ENCODE measurements around the gene IFT43. TPM values are rescaled to one million over a fixed set of nuclear protein-coding genes. Genes with fewer than 3 reads are reported as not detected.

Gene IFT43
- total RNA-seq, 1 donor from 2014 or later = 15.8 TPM

DNA sequence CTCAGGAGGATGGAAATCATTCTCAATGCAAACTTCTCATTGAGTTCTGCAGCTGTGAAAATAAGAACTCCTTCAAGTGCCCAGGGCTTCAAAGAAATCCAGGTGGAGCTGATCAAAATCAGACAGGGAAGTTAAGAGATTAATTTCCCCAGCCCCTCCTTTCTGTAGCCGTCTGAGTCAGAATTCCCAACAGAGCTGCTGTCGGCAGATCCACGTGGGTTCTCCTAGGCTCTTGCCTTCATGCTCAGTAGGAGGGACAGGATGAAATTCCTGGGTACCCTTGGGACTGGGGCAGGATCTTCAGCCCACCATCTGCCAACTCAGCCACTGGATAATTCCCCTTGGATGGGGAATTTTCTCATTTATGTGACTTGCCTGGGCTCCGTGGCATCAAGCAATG lies 17.1 kb upstream of the IFT43 start:
- no peak overlapping the region for H3K27ac Mint-ChIP-seq
- DNase-seq = no peak
- CTCF ChIA-PET = interaction anchor here (1.8 kb wide), 1 partner anchor 11 kb away, joined by 6 read pairs; no protein-coding TSS in a partner anchor
- TF ChIP-seq CTCF (IDR thresholded peaks at IDR 0.05) = no peak
- no peaks in the 10 kb centered on the region for H3K27me3 Mint-ChIP-seq
- intact Hi-C loops (cut with micrococcal nuclease) = no loop called here
- H3K4me3 Mint-ChIP-seq = no peak overlapping the region
- H3K36me3 Mint-ChIP-seq (ENCODE audit: low read depth) = peaks cover 20% of the 10 kb centered on the region
- ATAC-seq (ENCODE audit: low read depth) = no peak
- POLR2A ChIA-PET = no interaction called here
- H3K4me1 Mint-ChIP-seq = peaks cover 4% of the 10 kb centered on the region
- H3K9me3 Mint-ChIP-seq = no peaks in the 10 kb centered on the region

DNA sequence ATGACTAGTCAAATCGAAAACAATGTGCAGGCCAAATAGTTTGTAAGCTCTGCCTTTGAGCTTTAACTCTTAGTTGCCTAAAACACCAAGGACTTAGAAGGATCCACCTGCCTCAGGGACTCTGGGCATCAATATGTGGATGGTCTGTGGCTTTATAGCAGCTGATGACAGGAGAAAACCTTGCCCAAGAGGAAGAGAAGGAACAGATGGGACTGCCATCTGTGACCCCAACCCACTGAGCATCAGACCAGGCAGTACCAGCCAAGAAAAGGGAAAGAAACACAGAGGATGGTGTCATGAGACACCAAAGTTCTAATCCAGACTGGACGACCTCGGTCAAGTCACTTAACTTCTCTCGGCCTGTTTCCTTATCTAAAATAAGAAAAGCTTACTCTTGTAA lies 16.4 kb upstream of the IFT43 start:
- Mint-ChIP-seq H3K9me3 (no peaks in the 10 kb centered on the region), H3K36me3 (ENCODE audit: low read depth) (peaks cover 20% of the 10 kb centered on the region), H3K27ac (no peak overlapping the region), H3K4me3 (no peak overlapping the region), H3K27me3 (no peaks in the 10 kb centered on the region), H3K4me1 (peaks cover 4% of the 10 kb centered on the region)
- TF ChIP-seq CTCF (IDR thresholded peaks at IDR 0.05) = no peak
- ChIA-PET CTCF (no interaction called here), POLR2A (no interaction called here)
- intact Hi-C loops (cut with micrococcal nuclease) = no loop called here
- no peak for DNase-seq
- ATAC-seq (ENCODE audit: low read depth) = no peak

DNA sequence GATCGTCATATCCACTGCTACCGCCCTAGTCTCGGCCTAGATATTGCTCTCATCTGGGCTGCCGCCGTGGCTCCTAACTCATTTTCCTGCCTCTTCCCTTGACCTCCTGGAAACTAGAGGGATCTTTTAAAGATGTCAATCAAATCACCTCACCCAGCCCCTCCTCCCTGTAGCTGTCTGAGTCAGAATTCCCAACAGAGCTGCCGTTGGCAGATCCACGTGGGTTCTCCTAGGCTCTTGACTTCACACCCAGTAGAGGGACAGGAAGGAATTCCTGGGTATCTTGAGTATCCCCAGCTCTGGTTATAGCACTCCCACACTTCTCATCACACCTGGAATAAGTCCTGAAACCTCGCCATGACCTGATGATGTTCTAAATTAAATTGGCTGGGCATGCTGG lies 15.7 kb upstream of the IFT43 start:
- Mint-ChIP-seq H3K27ac (no peak overlapping the region), H3K4me3 (no peak overlapping the region), H3K27me3 (no peaks in the 10 kb centered on the region), H3K4me1 (peaks cover 4% of the 10 kb centered on the region), H3K36me3 (ENCODE audit: low read depth) (peaks cover 18% of the 10 kb centered on the region), H3K9me3 (no peaks in the 10 kb centered on the region)
- TF ChIP-seq CTCF (IDR thresholded peaks at IDR 0.05) = no peak
- ATAC-seq (ENCODE audit: low read depth) (no peak), DNase-seq (no peak)
- CTCF ChIA-PET = interaction anchor here (0.7 to 1.2 kb wide), 3 partner anchors 11 to 849 kb away, joined by 3 to 5 read pairs (median 3); no protein-coding TSS in a partner anchor
- intact Hi-C loops (cut with micrococcal nuclease) = no loop called here
- POLR2A ChIA-PET = no interaction called here

- Mint-ChIP-seq H3K27ac (no peak overlapping the region), H3K27me3 (no peaks in the 10 kb centered on the region), H3K4me3 (no peak overlapping the region), H3K36me3 (ENCODE audit: low read depth) (peaks cover 15% of the 10 kb centered on the region), H3K9me3 (no peaks in the 10 kb centered on the region), H3K4me1 (peaks cover 2% of the 10 kb centered on the region)
- POLR2A ChIA-PET = no interaction called here
- CTCF ChIA-PET = interaction anchor here (0.6 to 1.2 kb wide), 2 partner anchors 10 to 161 kb away, joined by 3 read pairs; no protein-coding TSS in a partner anchor
- DNase-seq (no peak), ATAC-seq (ENCODE audit: low read depth) (no peak)
- intact Hi-C loops (cut with micrococcal nuclease) = no loop called here
- no peak for TF ChIP-seq CTCF (IDR thresholded peaks at IDR 0.05)
These were observed 14.6 kb upstream of the IFT43 start for GRCh38 chr14:75970989-75971388.

GRCh38 chr14:75971509-75971908 lies 14.1 kb upstream of the IFT43 start:
- peaks cover 12% of the 10 kb centered on the region for H3K36me3 Mint-ChIP-seq (ENCODE audit: low read depth)
- H3K27me3 Mint-ChIP-seq = no peaks in the 10 kb centered on the region
- intact Hi-C loops (cut with micrococcal nuclease) = no loop called here
- POLR2A ChIA-PET = no interaction called here
- H3K4me1 Mint-ChIP-seq = peaks cover 3% of the 10 kb centered on the region
- TF ChIP-seq CTCF (IDR thresholded peaks at IDR 0.05) = no peak
- no peak for DNase-seq
- ATAC-seq (ENCODE audit: low read depth) = no peak
- no peak overlapping the region for H3K4me3 Mint-ChIP-seq
- no peak overlapping the region for H3K27ac Mint-ChIP-seq
- CTCF ChIA-PET = no interaction called here
- H3K9me3 Mint-ChIP-seq = no peaks in the 10 kb centered on the region

Measured in activated B cell treated with CpG ODN at 0.5 μM for 24 hours (primary cell).